ENCODE results near the gene PAX6.

PAX6 gene

DNA sequence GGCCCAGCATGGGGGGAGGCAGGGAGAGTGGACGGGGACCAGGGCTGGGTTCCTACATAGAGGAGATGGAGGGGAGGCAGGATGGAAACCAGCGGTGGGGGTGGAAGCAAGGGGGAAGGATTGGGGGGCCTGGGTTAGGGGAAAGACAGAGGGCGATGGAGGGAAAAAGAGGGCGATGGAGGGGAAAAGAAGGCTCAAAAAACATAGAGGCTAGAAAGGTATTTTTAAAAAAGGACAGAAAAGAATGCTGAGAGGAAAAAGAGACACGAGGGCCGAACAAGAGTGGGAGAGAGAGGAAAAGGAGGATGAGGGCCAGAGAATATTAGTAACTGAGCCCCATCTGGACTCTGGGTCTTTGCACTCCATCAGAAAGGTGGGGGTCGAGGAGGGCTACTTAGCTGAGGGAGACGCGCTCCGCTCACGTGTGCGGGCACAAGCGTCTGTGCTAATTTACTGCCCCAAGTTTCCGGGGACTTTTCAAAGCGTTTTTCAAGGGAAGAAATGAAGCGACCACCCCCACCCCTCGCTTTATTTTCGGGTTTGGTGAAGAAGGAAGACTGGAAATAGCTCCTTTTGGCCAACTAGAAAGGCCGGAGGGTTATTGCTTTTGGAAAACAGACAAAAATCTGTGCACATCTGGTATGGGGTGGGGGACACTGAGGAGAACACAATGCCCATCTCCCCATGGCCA lies 14.5 kb downstream of the PAX6 start:
- no peak for DNase-seq

DNA sequence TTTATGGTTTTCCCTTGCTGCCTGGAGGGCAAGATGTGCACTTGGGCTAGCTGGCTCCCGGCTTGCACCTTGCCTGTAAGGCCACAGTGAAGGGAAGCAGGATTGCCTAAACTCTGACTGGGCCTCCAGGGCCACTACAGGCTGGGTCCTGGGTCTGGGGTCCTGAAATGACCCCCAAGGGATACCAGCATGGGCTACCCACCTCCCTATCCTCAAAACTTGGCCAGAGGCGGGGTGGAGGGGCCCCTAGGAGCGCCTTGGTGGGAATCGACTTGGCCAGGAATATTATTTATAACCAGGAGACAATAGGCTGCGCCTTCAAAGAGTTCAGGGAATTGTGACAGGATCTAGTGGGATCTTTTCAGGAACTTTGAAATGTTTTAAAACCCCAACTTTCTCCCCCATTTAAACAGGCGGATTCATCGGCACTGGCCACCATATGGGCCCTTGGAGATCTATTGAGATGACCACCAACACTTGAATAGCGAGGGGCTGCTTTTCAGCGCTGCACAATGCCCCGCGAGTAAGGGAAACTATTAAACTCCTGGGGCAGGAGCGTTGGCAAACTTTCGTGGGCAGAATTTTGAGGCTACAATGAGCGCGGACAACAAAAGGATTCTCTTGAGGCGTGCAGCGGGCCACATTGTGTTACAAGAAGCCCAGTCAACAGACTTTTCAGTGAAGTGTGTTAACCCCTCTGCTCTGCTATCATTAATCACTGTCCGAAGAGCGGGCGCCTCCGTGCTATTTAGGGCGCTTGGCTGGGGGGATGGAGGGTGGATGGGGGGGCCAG lies 15.2 kb downstream of the PAX6 start:
- no peak for DNase-seq

DNA sequence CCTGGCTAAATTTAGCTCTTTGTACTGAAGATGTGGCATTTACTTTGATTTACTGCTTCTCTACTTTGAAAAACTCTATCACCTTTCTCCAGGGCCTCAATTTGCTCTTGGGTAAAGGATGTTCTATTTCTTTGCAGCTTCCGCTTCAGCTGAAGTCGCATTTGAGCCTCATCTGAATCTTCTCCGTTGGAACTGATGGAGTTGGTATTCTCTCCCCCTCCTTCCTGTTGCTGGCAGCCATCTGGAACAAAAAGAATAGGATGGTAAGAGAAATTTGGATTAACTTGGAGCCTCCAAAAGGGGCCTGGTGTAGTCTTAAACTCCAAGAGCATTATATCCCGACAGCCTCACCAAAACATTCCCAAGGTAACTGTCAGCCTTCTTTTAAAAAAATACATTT lies 16.6 kb downstream of the PAX6 start:
- DNase-seq: no peak

DNA sequence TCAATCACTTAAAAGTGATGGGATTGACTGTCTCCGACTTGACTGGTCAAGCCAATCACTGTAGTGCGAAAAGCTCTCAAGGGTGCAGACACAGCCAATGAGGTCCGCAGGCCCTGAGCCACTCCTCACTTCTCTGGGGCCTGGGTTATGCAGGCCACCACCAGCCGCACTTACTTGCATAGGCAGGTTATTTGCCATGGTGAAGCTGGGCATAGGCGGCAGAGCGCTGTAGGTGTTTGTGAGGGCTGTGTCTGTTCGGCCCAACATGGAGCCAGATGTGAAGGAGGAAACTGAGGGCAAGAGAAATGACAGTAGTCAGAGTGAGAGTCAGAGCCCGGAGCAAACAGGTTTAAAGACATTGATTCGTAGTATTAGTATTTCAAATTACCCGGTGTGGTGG lies 17.9 kb downstream of the PAX6 start:
- no peak for DNase-seq

- DNase-seq: no peak
Observed at GRCh38 chr11:31792456-31792855, 18.7 kb downstream of the PAX6 start.

DNA sequence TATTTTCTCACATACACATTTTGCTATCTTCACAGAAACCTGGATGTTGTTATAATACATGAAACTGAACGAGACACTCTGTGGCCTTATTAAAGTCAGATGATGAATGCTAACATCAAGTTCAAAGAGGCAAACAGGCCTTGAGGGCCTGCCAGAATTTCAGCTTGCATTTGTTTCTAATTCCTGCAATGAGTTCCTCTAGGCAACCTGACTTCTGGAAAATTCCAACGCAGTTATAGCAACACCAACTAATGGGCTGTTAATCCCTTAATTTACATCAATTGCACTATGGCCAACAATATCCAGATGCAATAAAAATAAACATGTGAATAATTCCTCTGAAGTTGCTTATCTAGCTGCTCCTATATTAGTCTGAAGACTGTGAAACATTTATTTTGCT lies 19.1 kb downstream of the PAX6 start:
- no peak for DNase-seq

DNA sequence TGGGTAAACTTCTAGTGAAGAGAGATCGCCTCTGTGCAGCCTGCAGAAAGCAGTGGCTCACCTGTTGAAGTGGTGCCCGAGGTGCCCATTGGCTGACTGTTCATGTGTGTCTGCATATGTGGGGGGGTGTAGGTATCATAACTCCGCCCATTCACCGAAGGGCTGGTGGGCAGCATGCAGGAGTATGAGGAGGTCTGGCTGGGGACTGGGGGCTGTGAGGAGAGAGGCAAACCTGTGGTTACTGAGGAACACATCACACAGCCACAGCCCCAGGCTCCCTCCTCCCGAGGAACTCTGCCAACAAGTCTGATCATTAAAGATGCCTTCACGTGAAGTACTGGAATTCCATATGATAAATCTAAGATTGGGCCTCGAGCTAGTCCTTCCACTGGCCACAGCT lies 20.5 kb downstream of the PAX6 start:
- DNase-seq: no peak

DNA sequence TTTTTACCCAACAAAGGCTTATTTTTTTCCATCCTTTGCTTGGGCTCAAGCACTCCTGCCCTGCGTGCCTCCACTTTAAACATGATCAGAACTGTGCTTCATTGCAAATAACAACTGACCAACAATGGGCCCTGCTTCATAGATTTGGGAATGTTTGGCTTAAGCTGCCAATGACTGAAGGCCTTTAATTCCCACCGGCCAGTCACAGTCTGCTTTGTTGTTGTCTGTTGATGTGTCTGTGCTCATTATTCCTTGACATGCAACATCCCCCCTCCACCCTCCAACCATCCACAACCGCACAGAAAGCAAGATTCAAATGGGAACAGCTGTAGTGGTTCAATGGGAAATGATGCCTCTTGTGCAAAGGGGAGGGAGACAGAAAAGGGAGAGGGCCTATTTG lies 23.0 kb downstream of the PAX6 start:
- DNase-seq: no peak

DNA sequence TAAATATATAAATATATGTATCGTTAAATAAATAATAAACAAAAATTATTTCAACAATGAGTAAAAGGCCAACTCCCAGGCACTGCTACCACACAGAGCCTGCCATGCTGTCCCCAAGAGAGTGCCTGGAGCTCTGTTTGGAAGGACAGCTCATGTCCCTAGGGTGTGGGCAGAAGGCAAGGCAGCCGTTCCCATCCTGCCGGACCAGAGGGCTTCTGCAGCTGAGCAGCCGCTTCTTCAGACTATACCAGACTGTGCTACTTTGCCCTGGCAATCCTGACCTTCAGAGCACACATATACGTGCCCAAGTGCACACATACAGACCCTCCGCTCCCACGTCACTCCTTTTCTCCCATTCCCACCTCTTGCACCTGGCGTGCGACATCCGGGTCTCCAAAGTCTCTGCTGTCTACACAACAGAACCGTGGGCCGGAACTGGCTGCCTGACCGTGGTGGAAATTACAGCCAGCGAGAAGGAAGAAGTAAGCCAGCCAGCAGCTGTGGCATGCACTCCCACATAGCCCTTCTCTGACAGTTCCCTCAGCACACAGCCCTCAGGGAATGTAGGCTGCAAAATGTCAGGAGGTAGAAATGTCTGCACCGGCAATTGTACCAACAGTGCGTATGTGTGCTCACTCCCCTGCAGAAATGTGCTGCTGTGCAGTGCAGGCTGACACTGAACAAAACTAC lies 24.0 kb downstream of the PAX6 start:
- no peak for DNase-seq

DNA sequence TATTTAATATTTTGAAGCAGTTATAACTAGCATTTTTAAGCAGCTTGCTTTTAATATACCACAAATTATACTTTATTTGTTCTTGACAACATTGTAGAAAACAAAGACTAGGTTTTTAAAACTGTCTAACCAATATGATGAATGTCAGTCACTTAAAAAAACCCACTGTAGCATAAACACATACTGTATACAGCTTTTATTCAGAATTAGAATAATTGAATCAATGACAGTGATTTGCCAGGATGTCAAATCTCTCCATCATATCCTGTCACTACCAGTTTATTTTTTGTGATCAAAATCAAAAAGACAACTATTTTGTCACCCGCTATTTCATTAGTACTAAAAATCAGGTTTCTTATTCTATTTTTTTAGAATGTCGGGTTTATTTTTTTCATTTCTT lies 26.5 kb downstream of the PAX6 start:
- DNase-seq: no peak

GRCh38 chr11:31783252-31783651 lies 27.9 kb downstream of the PAX6 start:
- DNase-seq: no peak

- DNase-seq: no peak
Observed at GRCh38 chr11:31782257-31782656, 28.9 kb downstream of the PAX6 start.

GRCh38 chr11:31780480-31780971 lies 30.6 kb downstream of the PAX6 start:
- DNase-seq: no peak

- no peak for DNase-seq
Observed at GRCh38 chr11:31780078-31780477, 31.0 kb downstream of the PAX6 start.

DNA sequence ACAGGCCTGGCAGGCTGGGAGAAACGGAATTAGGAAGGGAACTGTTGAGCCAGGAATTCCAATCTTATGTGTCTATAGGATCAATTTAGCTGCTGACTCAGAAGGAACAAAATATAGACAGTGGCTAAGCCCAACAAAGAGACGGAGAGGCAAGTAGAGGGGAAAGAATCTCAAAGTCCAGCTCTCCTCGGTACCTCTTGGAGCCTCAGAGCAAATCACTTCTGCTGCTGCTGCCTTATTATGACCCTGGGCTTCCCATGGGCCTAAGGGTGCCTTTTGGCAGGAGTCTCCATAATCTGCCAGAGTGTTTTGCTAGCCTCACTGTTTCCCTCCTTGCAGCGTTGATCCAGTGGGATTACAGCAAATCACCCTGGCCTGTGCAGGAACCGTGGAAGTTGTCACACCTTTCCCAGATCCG lies 31.7 kb downstream of the PAX6 start:
- no peak for DNase-seq

DNA sequence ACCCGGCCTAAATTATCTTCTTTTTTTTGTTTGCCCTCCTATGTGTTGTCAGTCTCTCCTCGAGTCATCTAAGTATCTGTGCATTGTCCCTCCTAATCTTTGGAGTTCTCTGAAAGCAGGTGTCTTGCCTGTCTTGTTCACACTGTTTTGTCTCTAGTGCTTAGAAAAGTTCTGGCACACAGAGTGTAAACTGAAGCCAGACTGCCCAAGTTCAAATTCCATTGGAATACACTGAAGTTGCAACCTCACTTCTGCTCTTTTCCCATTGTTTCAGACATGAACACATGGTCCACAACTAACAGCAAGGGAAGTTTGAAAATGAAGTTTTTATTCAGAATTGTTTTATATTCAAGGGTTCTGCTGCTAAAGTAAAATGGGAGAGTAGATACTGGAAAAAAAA lies 38.7 kb downstream of the PAX6 start:
- DNase-seq: no peak

DNA sequence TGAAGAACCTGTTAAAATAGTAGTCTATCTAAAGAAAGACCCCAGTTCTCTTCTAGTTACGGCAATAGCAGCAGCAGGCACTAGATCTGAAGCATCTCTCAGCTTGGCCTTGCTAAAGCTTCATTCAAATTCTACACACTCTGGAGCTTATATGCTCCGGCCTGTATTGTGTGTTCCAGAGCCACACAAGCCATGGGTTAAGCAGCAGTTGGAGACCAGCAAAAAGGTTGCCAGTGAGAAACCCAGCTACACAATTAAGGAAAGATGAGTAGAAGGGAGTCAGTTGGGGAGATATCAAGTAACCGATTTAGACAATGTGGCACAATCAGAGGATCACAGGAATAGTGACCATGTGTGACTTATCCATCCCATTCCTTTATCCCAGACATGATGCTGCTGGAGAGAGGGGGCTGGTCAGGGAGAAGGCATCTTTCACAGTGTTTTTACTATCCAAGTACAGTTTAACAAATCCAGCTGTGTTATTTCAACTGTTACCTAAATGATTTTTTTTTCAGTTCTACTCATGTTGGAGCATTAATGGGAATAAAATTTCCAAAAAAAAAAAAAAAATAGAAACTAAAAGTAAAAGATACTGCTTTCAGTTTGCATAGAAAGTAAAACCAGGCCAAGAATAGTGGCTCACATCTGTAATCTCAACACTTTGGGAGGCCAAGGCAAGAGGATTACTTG lies 41.0 kb downstream of the PAX6 start:
- DNase-seq: no peak

GRCh38 chr11:31768749-31769640 lies 42.1 kb downstream of the PAX6 start:
- no peak for DNase-seq

DNA sequence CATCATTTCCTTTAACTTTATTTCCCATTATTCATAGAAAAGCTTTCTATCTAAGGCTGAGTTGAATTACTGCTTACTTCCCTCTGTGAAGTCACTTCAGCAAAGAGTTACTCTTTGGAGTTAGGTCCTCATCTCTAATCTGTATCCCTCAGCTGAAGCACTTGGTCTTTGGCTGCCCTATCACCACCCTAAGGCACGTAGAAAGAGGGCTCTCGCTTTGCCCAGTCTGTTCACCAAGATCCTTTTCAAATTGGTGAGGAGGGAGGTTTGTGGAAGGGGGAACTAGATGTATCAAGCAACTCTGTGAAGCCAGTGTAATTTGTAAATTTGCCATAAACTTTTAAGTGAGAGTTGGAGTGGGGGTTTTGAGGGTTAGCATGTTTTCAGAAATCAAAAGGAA lies 43.4 kb downstream of the PAX6 start:
- no peak for DNase-seq

- no peak for DNase-seq
Observed at GRCh38 chr11:31767066-31767465, 44.1 kb downstream of the PAX6 start.

- no peak for DNase-seq
Observed at GRCh38 chr11:31764766-31765165, 46.4 kb downstream of the PAX6 start.

DNA sequence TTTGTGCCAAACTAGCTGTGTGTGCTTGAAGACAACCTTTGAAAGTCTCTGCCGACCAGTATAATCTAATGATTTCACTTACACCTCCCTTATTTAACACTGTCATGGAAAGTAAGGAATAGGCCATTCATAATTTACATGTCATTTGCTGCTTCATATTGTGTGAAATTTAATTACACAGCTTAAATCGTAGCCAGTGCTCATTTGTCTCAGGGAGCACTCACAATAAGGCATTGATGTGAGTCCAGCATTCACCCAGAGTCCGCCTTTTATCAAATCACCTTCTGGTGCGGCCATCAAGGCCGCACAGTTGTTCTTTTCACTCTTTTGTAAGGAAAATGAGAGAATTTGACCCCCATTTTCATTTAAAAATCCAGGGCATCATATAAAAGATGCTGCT lies 46.9 kb downstream of the PAX6 start:
- no peak for DNase-seq
